ENCODE measurements around the gene LRTM2.

Gene LRTM2

GRCh38 chr12:1797011-1797901 is 23.1 kb upstream of the LRTM2 start:
- TF ChIP-seq CTCF (IDR thresholded peaks at IDR 0.05; ENCODE audit: low read depth, low read length, missing control alignments) = no peak
- no peak overlapping the region for H3K4me3 ChIP-seq (ENCODE audit: low read depth, low read length)
- DNase-seq (ENCODE audit: low read depth) = no peak
- in situ Hi-C loops (cut with HindIII; ENCODE audit: low sequenced_read_pairs) = no loop called here

GRCh38 chr12:1797991-1798640 is 22.2 kb upstream of the LRTM2 start:
- no peak for TF ChIP-seq CTCF (IDR thresholded peaks at IDR 0.05; ENCODE audit: low read depth, low read length, missing control alignments)
- H3K4me3 ChIP-seq (ENCODE audit: low read depth, low read length) = no peak overlapping the region
- in situ Hi-C loops (cut with HindIII; ENCODE audit: low sequenced_read_pairs) = no loop called here
- DNase-seq (ENCODE audit: low read depth) = no peak

GRCh38 chr12:1798641-1799020 is 21.7 kb upstream of the LRTM2 start:
- DNase-seq (ENCODE audit: low read depth) = no peak
- no peak for TF ChIP-seq CTCF (IDR thresholded peaks at IDR 0.05; ENCODE audit: low read depth, low read length, missing control alignments)
- in situ Hi-C loops (cut with HindIII; ENCODE audit: low sequenced_read_pairs) = no loop called here
- H3K4me3 ChIP-seq (ENCODE audit: low read depth, low read length) = no peak overlapping the region

- in situ Hi-C loops (cut with HindIII; ENCODE audit: low sequenced_read_pairs) = no loop called here
- no peak overlapping the region for H3K4me3 ChIP-seq (ENCODE audit: low read depth, low read length)
- no peak for TF ChIP-seq CTCF (IDR thresholded peaks at IDR 0.05; ENCODE audit: low read depth, low read length, missing control alignments)
- DNase-seq (ENCODE audit: low read depth) = no peak
Measured at GRCh38 chr12:1799051-1799881, 21.1 kb upstream of the LRTM2 start.

- H3K4me3 ChIP-seq (ENCODE audit: low read depth, low read length) = no peak overlapping the region
- no peak for DNase-seq (ENCODE audit: low read depth)
- TF ChIP-seq CTCF (IDR thresholded peaks at IDR 0.05; ENCODE audit: low read depth, low read length, missing control alignments) = no peak
- in situ Hi-C loops (cut with HindIII; ENCODE audit: low sequenced_read_pairs) = loop anchor here (25.0 kb wide), 1 partner anchor 137 kb away; no protein-coding TSS in a partner anchor
Measured at GRCh38 chr12:1799882-1800400, 20.4 kb upstream of the LRTM2 start.

All from astrocyte of the cerebellum (primary cell).